HG03095 (cell line): ENCODE data around the gene MYRIP.

Source experiments
- ATAC-seq: cut with Tn5 transposase; IDR thresholded peaks from one replicate; pipeline ENCODE4 v1.9.1; 2021; ENCODE audit warnings: moderate library complexity; ENCODE audit not compliant: unreplicated experiment

The MYRIP gene

DNA sequence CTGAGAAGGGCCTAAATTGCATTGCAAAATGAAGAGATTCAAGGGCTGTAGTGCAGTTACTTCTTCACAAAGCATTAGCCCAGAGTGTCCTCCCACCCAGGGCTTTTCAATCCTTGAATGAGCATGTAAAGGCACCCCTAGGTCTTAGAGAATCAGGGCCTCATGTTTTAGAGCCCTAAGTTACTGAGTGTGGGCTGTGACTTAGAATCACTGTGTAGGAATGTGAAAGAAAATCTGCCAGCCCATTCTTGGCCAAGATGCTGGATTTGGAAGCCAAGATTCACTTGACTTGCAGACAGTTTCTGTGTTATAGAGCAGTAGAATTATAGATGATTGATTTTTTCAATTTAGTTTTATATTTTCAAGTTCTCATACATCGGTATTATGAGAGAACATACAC, 153.2 kb downstream of the MYRIP start:
- no peak for ATAC-seq

DNA sequence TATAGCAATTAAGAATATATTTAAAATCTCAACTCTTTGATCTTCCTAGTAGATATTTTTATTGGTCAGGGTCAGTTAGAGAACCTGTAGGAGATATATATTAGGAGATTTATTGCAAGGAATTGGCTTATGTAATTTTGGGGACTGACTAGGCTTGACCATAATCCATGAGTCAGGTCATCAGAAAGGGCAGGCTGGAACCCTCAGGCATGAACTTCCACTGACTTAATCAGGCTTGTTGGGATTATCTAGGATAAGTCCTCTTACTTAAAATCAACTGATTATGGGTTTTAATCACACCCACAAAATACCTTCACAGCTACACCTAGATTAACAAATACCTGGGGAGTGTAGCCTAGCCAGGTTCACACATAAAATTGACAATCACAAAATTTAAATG, 156.1 kb downstream of the MYRIP start:
- no peak for ATAC-seq

DNA sequence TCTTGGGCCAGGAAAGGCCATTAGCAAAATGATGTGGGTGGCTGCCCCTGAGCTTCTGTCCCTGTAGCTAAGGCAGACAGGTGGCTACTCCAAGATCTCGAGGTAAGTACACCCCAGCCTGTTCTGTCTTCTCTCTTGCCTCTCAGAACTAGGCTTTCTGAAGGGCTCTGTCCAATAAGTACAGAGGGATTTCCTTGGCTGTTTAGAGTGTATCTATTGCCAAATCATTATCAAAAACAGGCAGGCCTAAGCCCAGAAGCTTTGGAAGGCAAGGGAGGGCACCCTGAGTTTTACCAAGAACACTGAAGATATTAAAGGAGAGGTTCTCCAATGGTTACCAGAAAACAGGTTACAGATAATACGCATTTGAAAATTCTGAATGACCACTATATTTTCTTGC, 156.6 kb downstream of the MYRIP start:
- no peak for ATAC-seq

DNA sequence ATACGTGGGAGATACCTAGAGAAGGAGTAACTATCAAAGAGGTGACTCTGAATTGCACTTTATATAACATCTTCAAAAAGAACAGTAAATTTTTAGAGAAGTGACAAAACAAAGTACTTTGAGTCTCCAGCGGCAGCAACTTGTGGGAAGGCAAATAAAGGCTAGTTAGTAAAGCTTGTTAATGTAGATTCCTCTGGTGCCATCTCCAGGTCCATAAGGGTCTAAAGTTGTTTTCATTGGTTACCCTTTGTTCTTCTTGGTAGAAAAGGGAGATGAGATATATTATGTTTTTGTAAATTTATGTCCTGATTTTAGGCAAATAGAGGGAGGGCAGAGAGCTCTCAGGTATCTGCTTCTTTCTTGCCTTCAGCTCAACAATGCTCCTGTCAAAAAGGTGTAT, 161.6 kb downstream of the MYRIP start:
- no peak for ATAC-seq

DNA sequence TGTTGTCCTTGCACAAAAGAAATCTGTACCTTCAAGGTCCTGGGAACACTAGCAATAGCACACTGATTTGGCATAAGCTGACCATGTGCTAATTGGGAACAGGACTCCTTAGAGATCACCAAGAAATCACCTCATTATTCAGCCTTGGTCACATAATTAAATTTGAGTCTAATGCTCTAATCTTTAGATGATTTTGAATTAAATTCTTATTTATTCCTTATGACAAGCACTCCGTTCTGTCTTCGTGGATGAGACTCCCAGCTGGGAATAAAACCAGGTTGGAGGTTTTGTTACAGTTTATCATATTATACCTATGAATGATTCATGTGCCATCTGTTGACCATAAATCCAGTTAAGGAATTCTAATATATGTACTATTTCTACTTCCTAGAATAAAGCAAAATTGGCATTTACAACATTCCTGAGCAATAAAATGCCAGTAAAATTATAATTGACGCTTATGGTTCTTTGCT, 162.2 kb downstream of the MYRIP start:
- ATAC-seq: no peak

DNA sequence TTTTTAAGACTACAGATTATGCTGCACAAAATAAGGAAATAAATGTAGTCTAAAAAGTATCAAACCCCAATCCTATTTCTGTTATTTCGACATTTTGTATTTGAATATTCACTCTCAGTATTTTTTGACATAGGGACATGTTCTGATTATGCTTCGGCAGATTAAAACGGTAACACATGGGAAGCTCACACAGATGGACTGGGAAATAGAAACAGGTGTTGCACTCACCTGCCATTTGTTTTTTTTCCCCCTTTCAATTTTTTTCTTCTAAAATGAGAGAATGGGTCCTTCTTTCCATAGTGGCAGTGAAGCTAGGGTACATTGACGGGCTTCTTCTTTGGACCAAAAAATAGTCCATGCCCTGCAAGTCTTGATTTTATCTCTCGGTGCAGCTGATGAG, 163.1 kb downstream of the MYRIP start:
- no peak for ATAC-seq

DNA sequence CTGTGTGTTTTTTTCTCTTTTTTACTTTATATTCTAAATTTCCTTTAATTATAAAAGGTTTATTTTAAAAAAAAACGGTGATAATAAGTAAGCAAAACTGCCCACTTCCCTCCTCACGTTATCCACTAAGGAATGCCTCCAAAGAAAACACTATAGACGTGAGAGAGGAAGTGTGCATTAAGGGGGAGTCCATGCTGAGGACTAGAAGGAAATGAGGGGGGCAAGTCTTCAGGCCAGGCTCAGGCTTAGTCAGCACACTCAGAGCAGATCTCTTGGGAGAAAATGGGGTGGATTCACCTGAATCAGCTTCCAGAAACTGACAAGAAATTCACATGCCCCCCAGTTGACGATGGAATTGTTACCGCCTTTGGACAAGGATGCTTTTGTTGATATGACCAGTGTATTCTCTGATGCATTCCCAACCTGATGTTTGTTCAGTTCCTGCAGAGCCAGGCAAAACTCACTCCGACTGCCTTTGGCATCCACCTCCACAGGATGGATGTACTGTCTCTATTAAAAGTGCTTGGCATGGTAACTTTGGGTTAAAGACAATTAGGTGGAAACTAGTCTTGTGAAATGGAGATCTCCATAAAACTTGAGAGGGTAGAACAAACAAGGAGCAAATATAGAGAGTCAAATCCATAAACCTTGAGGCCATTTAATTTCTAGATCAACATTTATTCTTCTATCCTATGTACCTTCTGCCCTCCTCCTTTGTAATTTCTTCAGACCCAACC, 167.8 kb downstream of the MYRIP start:
- no peak for ATAC-seq

DNA sequence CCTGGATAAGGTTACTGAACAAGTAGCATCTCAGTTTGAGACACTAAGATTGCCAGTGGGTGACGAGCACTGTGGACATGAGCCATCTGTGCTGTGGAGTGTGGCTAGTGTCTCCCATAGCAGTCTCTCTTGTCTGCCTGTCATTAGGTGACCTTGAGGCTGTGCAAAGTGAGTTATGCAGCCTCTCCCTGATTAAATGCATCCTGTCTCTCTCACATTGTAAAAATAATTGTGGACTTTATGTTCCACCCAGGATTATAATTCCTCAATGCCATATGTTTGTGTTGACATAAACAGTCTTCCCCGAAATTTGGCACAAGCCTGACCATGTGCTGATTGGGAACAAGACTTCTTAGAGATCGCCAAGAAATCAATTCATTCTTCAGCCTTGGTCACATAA, 168.9 kb downstream of the MYRIP start:
- no peak for ATAC-seq

DNA sequence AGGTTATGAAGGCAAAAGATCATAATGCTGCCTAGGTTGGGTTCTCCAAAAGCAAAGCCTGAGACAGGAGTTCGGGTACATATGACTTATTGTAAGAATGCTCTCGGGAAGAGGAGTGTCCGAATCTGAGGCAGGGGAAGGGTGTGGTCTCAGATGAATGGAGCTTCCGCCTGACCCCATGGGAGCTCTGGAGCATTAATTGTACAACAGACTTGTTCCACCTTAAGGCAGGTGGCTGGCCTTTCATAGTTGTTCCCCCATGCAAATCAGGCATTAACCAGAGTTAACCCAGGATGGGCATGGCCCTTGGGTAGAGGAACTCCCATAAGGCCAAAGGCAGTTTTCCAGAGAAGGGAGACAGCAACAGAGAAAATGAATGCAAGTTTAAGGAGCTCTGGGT, 170.6 kb downstream of the MYRIP start:
- ATAC-seq: no peak

DNA sequence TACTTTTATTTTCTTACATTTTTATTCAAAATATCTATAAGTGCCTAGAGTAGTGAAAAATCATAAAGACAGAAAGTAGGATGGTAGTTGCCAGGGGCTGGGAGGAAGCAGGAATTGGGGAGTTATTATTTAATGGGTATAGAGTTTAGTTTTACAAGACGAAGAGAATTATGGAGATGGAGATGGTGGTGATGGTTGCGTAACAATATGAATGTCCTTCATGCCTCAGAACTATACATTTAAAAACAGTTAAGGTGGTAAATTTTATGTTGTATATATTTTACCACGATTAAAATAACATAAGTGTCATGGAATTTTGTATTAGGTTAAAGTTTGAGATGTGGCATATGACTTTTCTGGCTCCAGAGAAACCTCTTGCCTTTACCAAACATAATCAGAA, 171.4 kb downstream of the MYRIP start:
- no peak for ATAC-seq

DNA sequence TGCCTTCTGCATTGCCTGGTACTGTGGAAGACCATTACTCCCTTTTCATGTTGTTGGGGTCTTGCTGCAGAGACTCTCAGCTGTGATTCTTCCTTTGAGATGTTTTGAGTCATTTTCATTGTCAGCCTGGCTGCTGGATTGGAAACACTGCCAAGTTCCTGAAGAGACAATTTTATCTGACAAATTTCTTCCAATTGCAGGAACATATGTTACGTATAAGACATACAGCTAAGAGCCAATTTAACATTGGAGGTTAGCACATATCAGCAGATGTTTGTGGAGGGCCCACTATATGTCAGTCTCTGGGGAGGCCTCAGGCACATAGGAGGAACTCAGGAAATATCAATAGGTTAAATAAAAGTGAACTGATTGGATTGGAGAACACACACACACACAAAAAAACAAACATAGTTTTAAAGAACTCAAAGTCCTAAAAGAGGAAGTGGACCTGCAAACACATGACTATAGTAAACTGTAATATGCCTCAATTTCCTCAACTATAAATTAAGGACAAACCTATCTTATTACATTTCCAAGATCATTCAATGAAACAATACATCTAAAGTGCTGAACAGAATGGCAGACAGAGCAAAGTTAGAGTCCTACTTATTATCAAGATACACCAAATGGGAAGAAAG, 172.3 kb downstream of the MYRIP start:
- ATAC-seq: no peak

DNA sequence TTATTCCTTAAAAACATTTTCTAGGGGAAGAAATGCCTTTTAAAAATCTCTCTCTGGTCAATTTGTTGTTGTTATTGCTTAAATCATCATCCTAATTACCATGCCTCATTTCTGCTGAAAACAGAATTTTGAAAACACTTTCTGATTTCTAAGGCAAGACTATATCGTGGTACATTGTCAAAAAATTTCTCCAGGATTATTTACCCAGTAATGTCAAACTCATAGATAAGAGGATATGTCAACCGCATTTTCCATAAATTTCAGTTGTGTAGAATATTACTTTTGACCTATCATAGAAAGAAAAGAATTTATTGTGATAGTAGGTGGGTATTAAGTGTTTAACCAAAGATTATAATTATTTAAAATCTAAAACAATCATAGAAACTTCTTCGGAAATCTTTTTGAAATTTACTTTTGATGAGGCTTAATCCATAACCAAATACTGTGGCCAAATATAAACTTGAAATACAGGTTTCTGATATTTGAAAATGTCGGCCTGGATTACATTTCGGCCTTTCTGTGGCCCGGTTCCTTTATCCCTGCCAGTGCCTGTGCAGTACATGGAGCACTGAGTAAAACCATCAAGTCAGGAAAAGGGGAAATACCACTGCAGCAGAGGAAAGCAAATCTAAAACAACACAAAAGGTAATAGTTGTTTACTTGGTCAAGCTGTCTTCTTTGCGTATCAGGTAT, 173.4 kb downstream of the MYRIP start:
- ATAC-seq: no peak

DNA sequence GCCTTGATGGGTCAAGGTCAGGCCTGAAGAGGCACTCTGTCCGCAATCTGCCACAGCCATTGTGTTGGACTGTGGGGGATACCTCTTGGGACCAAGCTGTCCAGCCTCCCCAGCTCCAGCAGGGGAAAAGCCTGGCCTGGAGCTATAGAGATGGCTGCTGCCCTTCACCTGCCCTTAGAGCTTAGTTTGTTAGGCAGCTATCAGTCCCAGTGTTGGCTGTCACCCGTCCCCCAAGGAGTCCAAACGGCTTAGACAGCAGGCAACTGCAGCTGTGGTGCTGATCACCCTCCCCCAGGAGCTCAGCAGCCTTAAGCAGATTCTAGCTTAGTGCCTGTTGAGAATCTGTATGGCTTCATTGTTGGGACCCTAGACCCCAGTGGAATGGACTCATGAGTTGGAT, 180.3 kb downstream of the MYRIP start:
- no peak for ATAC-seq

DNA sequence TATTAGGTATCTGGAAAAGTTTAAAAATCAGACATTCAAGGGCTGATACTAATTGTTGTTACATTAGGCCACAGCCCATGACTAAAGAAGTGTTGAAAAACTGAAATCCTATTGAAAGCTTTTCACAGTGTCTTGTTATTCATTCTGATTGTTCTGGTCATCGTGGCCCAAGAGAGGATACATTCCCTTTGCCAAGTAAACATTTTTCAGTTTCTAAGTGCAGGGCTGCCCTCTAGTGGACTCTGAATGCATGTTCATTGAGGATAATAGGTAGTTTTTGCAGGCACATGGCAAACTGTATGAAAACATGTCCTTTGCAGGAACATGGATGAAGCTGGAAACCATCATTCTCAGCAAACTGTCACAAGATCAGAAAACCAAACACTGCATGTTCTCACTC, 181.1 kb downstream of the MYRIP start:
- ATAC-seq: no peak

DNA sequence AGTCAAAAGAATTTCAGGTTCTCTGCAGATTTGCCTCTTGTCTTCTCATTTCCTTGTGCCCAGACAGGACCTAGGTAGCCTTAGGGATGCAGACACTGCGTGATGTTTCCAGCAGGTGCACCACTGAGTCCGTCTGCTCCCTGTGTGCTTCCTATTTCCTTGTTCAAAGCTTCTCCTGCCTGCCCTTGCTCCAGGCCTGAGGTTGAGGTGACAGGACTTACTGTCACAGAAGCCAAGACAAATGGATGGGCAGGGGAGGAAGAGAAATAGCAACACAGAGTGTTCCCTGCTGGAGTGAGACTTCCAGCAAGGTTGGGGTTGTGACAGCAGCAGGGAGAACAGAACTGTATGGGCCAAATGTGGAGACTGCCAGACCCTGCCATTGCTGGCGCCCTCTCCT, 199.4 kb downstream of the MYRIP start:
- ATAC-seq: no peak

DNA sequence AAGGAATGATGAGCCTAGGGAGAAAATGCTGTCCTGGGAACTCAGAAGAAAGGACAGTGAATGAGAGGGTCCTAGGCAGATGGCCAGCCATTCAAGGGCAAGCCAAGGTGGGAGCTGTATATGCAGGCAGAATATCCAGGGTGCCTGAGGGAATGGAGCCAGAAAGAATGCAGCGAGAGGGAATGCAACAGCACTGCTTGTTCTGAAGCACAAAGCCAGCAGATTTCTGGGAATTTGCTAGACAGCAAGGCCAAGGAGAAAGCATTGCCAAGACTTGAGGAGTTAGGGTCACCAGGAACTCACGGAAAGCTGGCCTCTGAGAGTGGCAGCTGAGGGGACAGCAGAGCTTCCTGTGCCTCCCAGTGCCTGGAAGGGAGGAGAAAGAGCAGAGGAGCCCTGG, 200.6 kb downstream of the MYRIP start:
- ATAC-seq: no peak

DNA sequence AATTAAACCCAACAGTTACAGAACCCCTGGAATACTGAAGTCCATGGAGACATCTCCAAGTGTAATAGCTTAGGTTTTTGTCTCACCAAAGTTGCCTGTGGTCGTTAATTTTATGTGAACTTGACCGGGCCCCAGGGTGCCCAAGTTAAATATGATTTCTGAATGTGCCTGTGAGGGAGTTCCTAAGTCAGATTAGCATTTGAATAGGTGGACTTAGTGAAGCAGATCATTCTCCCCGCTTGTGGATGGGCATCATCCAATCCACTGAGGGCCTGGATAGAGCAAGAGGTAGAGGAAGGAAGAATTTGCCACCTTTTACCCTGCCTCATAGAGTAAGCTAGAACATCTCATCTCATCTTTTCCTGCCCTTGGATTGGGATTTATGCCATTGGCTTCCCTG, 203.0 kb downstream of the MYRIP start:
- no peak for ATAC-seq

DNA sequence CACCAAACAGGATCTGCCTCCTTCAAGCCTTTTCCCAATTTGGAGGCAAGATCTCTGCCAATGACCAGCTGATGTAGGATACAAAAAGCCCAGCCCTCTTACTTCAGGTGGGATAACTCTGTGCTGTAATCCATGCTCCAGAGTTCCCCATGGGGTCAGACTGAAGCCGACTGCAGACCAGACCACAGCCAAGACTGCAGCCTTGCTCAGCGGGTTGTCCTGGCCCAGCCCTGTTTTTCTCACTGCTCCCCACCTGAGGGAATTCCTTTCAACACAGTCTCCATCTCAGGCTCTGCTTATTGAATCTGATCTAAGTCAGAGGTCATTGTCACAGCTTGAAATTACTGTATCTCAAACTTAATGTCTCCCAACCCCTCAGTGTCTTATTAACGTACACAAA, 207.0 kb downstream of the MYRIP start:
- no peak for ATAC-seq

DNA sequence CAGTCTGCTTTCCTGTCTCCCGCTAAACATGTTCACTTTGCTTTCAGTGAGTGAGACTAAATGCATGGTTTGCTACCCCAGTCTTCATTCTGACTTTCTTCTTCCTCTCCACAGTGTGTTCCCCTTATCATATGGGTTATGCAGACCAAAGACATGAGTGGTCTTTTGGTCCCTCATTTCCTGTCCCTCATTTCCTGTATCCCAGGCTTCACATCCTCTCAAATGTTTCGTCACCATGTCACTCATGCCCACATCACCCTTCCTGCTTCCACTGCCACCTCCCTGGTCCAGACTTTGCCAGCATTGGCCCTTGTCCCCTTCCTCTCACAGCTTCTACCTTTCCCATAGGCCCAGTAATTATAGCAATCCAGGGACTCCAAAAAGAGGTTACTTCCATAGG, 209.0 kb downstream of the MYRIP start:
- ATAC-seq: no peak

DNA sequence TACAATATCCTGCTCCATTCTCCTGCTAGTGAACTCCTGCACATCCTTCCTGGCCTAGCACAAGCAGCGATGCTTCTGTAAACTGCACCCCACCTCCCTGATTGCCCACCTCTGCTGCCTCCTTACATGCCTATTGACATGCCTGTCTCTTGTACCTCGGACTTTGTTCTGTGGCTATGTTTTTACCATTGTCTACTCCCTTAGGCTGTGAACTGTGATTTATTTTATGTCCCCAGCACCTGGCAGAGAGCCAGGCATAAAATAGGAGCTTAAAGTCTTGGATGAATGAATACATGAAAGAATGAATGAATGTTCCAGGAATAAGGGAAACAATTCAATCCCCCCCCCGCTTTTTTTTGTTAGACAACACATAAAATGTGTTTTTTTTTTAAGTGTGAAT, 210.0 kb downstream of the MYRIP start:
- ATAC-seq: no peak

DNA sequence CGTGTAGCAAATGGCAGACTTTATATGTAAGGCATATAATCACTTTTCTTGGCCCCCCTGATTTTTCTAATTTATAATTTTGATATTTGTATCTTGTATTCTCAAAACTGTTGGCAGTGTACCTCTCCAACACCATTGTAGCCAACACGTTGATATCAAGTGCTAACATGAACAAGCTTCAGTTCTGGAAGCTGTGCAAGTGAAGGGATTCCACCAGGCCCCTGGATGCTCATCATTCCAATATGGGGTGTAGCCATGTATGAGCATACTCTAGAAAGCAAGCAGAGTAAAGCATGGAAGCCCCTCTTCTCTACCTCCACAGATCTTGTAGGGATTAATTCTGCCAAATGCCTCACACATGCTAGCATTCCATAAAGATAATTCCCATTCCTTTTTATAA, 211.3 kb downstream of the MYRIP start:
- ATAC-seq: no peak

DNA sequence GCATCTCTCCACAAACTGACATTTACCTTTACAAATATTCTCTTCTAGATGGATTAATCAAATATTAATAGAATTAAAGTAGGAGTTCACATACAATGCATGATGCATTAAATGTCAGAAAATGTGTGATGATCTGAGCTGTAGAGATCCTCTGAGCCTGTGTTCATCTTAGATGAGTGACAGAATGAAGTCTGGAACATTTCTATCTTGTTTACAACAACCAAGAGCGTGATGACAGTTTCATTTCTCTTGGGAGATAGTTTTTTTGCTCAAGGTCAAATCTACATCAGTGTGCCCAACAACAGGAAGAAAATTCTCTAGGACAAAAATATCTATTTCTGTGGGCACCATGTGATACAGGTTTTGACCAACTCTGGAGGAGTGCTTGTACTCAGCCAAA, 211.9 kb downstream of the MYRIP start:
- ATAC-seq: no peak
